IMR-90 (cell line): ENCODE results near the gene MEX3B. TPM values are rescaled to one million over a fixed set of nuclear protein-coding genes. Genes with fewer than 3 reads are reported as not detected.
A peak's percentile ranks its signal among the peaks of the same experiment; 100 is the strongest.

Experiments
- ATAC-seq: fragments of 200-7000 bp; cut with Tn5 transposase; 2 replicates; pipeline ENCODE4 v1.9.1; 2020; ENCODE audit warnings: low read depth, mild to moderate bottlenecking, moderate library complexity
- BruUV-seq: library from RNA; stranded (reverse); fragments of 400-500 nt; replicated peaks from 2 replicates; lab custom pipeline; 2021; lab: Mats Ljungman, UMichigan
- CTCF ChIA-PET: fragments of 300-600 bp; formaldehyde crosslinking; extraction: SDS; loops from one replicate; lab custom pipeline; 2021; ENCODE audit warnings: antibody characterized with exemption; lab: Yijun Ruan, JAX
- POLR2A ChIA-PET: fragments of 300-600 bp; sonication (Branson Sonifier 250); formaldehyde crosslinking; loops from one replicate; lab custom pipeline; 2022; ENCODE audit warnings: antibody characterized with exemption; ENCODE audit not compliant: unreplicated experiment; lab: Charles Lee
- DNase-seq: peaks from one replicate; pipeline ENCODE4 v3.0.0; 2013
- H2AFZ ChIP-seq: replicated peaks from 2 replicates; pipeline ENCODE3; 2013; ENCODE audit warnings: low read length, mild to moderate bottlenecking; ENCODE audit not compliant: poor library complexity
- H2AK5ac ChIP-seq: 2 replicates; pipeline ENCODE4 v1.6.1; 2013; ENCODE audit warnings: low read depth, low read length, inconsistent platforms
- H2AK9ac ChIP-seq: replicated peaks from 2 replicates; pipeline ENCODE3; 2013; ENCODE audit warnings: mild to moderate bottlenecking, low read depth, low read length, moderate library complexity; ENCODE audit not compliant: poor library complexity
- H2BK120ac ChIP-seq: 2 replicates; pipeline ENCODE4 v1.6.1; 2013; ENCODE audit warnings: low read depth, low read length, inconsistent platforms
- H2BK15ac ChIP-seq: 3 replicates; pipeline ENCODE4 v1.6.1; 2013; ENCODE audit warnings: low read depth, low read length, inconsistent platforms
- H2BK20ac ChIP-seq: 2 replicates; pipeline ENCODE4 v1.6.1; 2013; ENCODE audit warnings: low read depth, mild to moderate bottlenecking, inconsistent platforms, low read length, moderate library complexity
- H2BK5ac ChIP-seq: 2 replicates; pipeline ENCODE4 v1.6.1; 2013; ENCODE audit warnings: mild to moderate bottlenecking, low read depth, low read length, inconsistent platforms; ENCODE audit not compliant: poor library complexity, severe bottlenecking
- H3K14ac ChIP-seq: replicated peaks from 2 replicates; pipeline ENCODE4 v1.6.1; 2013; ENCODE audit warnings: low read depth, low read length, inconsistent platforms
- H3K18ac ChIP-seq: 2 replicates; pipeline ENCODE4 v1.6.1; 2013; ENCODE audit warnings: low read depth, low read length, control low read depth
- H3K23ac ChIP-seq: 2 replicates; pipeline ENCODE4 v1.6.1; 2013; ENCODE audit warnings: low read depth, low read length, inconsistent platforms
- H3K27ac ChIP-seq: 2 replicates; pipeline ENCODE4 v1.5.1; 2013; ENCODE audit warnings: mild to moderate bottlenecking, control low read depth, low read length; ENCODE audit not compliant: insufficient read depth
- H3K27me3 ChIP-seq: 2 replicates; pipeline ENCODE4 v1.6.1; 2013; ENCODE audit warnings: low read length; ENCODE audit not compliant: control insufficient read depth, insufficient read depth
- H3K36me3 ChIP-seq: 2 replicates; pipeline ENCODE4 v1.6.1; 2013; ENCODE audit warnings: low read length, mixed read lengths; ENCODE audit not compliant: control insufficient read depth, insufficient read depth
- H3K4ac ChIP-seq: 2 replicates; pipeline ENCODE4 v1.6.1; 2013; ENCODE audit warnings: low read depth, low read length, inconsistent platforms
- H3K4me1 ChIP-seq: 2 replicates; pipeline ENCODE4 v1.6.1; 2013; ENCODE audit warnings: low read length, mixed read lengths; ENCODE audit not compliant: control insufficient read depth, insufficient read depth
- H3K4me2 ChIP-seq: 2 replicates; pipeline ENCODE4 v1.6.1; 2013; ENCODE audit warnings: low read depth, mild to moderate bottlenecking, control low read depth, low read length, moderate library complexity
- H3K4me3 ChIP-seq: 2 replicates; pipeline ENCODE4 v1.5.1; 2013; ENCODE audit warnings: low read depth, mild to moderate bottlenecking, control low read depth, low read length, moderate library complexity; ENCODE audit not compliant: insufficient read depth
- H3K56ac ChIP-seq: 2 replicates; pipeline ENCODE4 v1.6.1; 2013; ENCODE audit warnings: low read length, inconsistent platforms; ENCODE audit not compliant: insufficient read depth; ENCODE audit errors: extremely low read depth
- H3K79me1 ChIP-seq, 2 experiments: 2 replicates each; pipeline ENCODE4 v1.6.1; 2013; ENCODE audit warnings: low read length in 2 of 2, inconsistent platforms in 1 of 2, low read depth in 1 of 2
- H3K9ac ChIP-seq: 2 replicates; pipeline ENCODE4 v1.6.1; 2013; ENCODE audit warnings: low read depth, low read length, control low read depth
- H3K9me1 ChIP-seq: 2 replicates; pipeline ENCODE4 v1.6.1; 2013; ENCODE audit warnings: low read length, inconsistent platforms; ENCODE audit not compliant: insufficient read depth
- H3K9me3 ChIP-seq: 2 replicates; pipeline ENCODE4 v1.6.1; 2013; ENCODE audit warnings: low read length; ENCODE audit not compliant: control insufficient read depth, insufficient read depth
- H4K20me1 ChIP-seq: 2 replicates; pipeline ENCODE4 v1.6.1; 2013; ENCODE audit warnings: low read length, inconsistent platforms; ENCODE audit not compliant: insufficient read depth
- H4K5ac ChIP-seq: 2 replicates; pipeline ENCODE4 v1.6.1; 2013; ENCODE audit warnings: mild to moderate bottlenecking, low read depth, low read length, control low read depth
- H4K8ac ChIP-seq, 2 experiments: 2 replicates each; pipeline ENCODE4 v1.6.1; 2013; ENCODE audit warnings: low read depth in 2 of 2, low read length in 2 of 2, control low read depth in 1 of 2, inconsistent platforms in 1 of 2
- H4K91ac ChIP-seq: 2 replicates; pipeline ENCODE4 v1.6.1; 2013; ENCODE audit warnings: low read depth, low read length, inconsistent platforms; ENCODE audit not compliant: insufficient read depth
- BHLHE40 ChIP-seq: fragments of 150-350 bp; IDR thresholded peaks from 2 replicates; pipeline ENCODE4 v1.6.1; 2016; ENCODE audit warnings: mild to moderate bottlenecking, low read depth, low read length
- CEBPB ChIP-seq: IDR thresholded peaks from 2 replicates; pipeline ENCODE4 v1.6.1; 2012; ENCODE audit warnings: low read depth, low read length, improper control_type of control experiment
- CHD1 ChIP-seq: IDR thresholded peaks from 2 replicates; pipeline ENCODE4 v1.6.1; 2012; ENCODE audit warnings: low read depth, low read length, improper control_type of control experiment
- CTCF ChIP-seq: conservative IDR thresholded peaks from 2 replicates; pipeline ENCODE4 v1.5.1; 2012; ENCODE audit warnings: mild to moderate bottlenecking, low read depth, low read length, improper control_type of control experiment
- ELK1 ChIP-seq: fragments of 150-350 bp; IDR thresholded peaks from 2 replicates; pipeline ENCODE4 v1.6.1; 2016; ENCODE audit warnings: low read depth, mild to moderate bottlenecking, low read length, moderate library complexity, borderline replicate concordance
- FOS ChIP-seq: fragments of 150-350 bp; IDR thresholded peaks from 2 replicates; pipeline ENCODE4 v1.6.1; 2016; ENCODE audit warnings: low read depth, low read length
- MAFK ChIP-seq: IDR thresholded peaks from 2 replicates; pipeline ENCODE4 v1.6.1; 2012; ENCODE audit warnings: low read depth, low read length, improper control_type of control experiment
- MXI1 ChIP-seq: IDR thresholded peaks from 2 replicates; pipeline ENCODE4 v1.6.1; 2012; ENCODE audit warnings: low read depth, mild to moderate bottlenecking, low read length, moderate library complexity, borderline replicate concordance
- NFE2L2 ChIP-seq: fragments of 150-350 bp; IDR thresholded peaks from 2 replicates; pipeline ENCODE4 v1.6.1; 2016; ENCODE audit warnings: low read depth, mild to moderate bottlenecking, low read length
- POLR2A ChIP-seq: IDR thresholded peaks from 2 replicates; pipeline ENCODE4 v1.6.1; 2012; ENCODE audit warnings: mild to moderate bottlenecking, low read depth, low read length
- RAD21 ChIP-seq: IDR thresholded peaks from 2 replicates; pipeline ENCODE4 v1.6.1; 2012; ENCODE audit warnings: low read length, improper control_type of control experiment
- SMC3 ChIP-seq: fragments of 150-350 bp; IDR thresholded peaks from 2 replicates; pipeline ENCODE4 v1.6.1; 2016; ENCODE audit warnings: low read depth, mild to moderate bottlenecking, antibody characterized with exemption, low read length, moderate library complexity
- WGBS, 2 experiments: methylation state at CpG; one replicate each; pipeline versions ENCODE4 v1.1.5 to v1.1.7; 2013; ENCODE audit warnings: missing lambda C conversion rate in 2 of 2; ENCODE audit not compliant: insufficient read length in 1 of 2; ENCODE audit errors: extremely low coverage in 2 of 2; 5-methylcytosine and 5-hydroxymethylcytosine counted together
- dilution Hi-C: fragments of 300-500 bp; cut with HindIII; formaldehyde crosslinking; loops from one replicate; pipeline ENCODE4 v1.14.3; 2018; ENCODE audit warnings: low sequenced_read_pairs; ENCODE audit not compliant: unreplicated experiment
- in situ Hi-C: fragments of 300-500 bp; cut with MboI; formaldehyde crosslinking; loops from 3 replicates; pipeline ENCODE4 v1.14.3; 2019; ENCODE audit warnings: low sequenced_read_pairs, inconsistent platforms, mixed read lengths
- intact Hi-C: fragments of 100-400 bp; cut with micrococcal nuclease; formaldehyde crosslinking; loops from 2 replicates; pipeline ENCODE4 v1.10.0; 2022
- polyA plus RNA-seq, 3 experiments: library from polyadenylated mRNA; depleted of rRNA; stranded (reverse); fragments of >200 nt; gene quantifications; 2 replicates each; pipeline ENCODE4 v1.2.3, GENCODE V29; 2012; ENCODE audit warnings: low replicate concordance in 1 of 3
- total RNA-seq: library from RNA; depleted of rRNA; stranded (reverse); fragments of >200 nt; gene quantifications from 2 replicates; pipeline ENCODE4 v1.2.3, GENCODE V29; 2012

The MEX3B gene
- total and polyA plus RNA-seq, 2 of the 4 experiments (the other 2 are of a cell fraction) = 3.6 to 12.9 TPM

- dilution Hi-C loops = no loop called here
- intact Hi-C loops = loop anchor here (2.0 to 10.0 kb wide), 3 partner anchors 57 to 221 kb away; no protein-coding TSS in a partner anchor
- peak overlapping the region; percentile 93 for H2AK9ac ChIP-seq
- peaks cover 6 to 32% of the 10 kb centered on the region in 2 experiments; a peak in 3 of 4 replicates for H3K79me1 ChIP-seq
- H4K8ac ChIP-seq = peak overlapping the region; percentile 6 to 54; a peak in 1 of 4 replicates
- peak overlapping the region; percentile 41 for H4K5ac ChIP-seq
- peaks cover 5% of the 10 kb centered on the region; the same call in 1 of the 2 replicates for H3K9me1 ChIP-seq
- in situ Hi-C loops = loop anchor here (10.0 kb wide), 2 partner anchors 151 to 571 kb away; no protein-coding TSS in a partner anchor
- peaks cover 6% of the 10 kb centered on the region for H3K4me1 ChIP-seq
- no peaks in the 10 kb centered on the region for H3K27me3 ChIP-seq
- H2BK15ac ChIP-seq = peak overlapping the region; percentile 15; the same call in 1 of the 3 replicates
- H2BK120ac ChIP-seq = peak overlapping the region; percentile 64
- peak overlapping the region; percentile 81 for H3K14ac ChIP-seq
- H4K20me1 ChIP-seq = peaks cover 36% of the 10 kb centered on the region
- DNase-seq (peak; percentile 54), ATAC-seq (peak; percentile 5)
- peak overlapping the region; percentile 88 for H4K91ac ChIP-seq
- no peaks in the 10 kb centered on the region for H3K9me3 ChIP-seq
- peaks cover 14% of the 10 kb centered on the region; the same call in 1 of the 2 replicates for H3K36me3 ChIP-seq
- H2AK5ac ChIP-seq = peak overlapping the region; percentile 85
- peak overlapping the region; percentile 91 for H2AFZ ChIP-seq
- BruUV-seq = no TSS peak
- peak overlapping the region; percentile 92 for H3K9ac ChIP-seq
- H3K4me3 ChIP-seq = peak overlapping the region; percentile 92
- H3K4ac ChIP-seq = peak overlapping the region; percentile 90
- peak overlapping the region; percentile 86 for H3K23ac ChIP-seq
- WGBS, 2 experiments = 0% methylated on average over 22 of the region's 71 CpGs; no CpG with 5 or more reads in 1 of the 2 experiments
- peak overlapping the region; percentile 90 for H3K27ac ChIP-seq
- no peak overlapping the region for H2BK20ac ChIP-seq
- H2BK5ac ChIP-seq = peak overlapping the region; percentile 86
- H3K18ac ChIP-seq = peak overlapping the region; percentile 83
- peak overlapping the region; percentile 18; the same call in 1 of the 2 replicates for H3K4me2 ChIP-seq
- CTCF ChIA-PET = no interaction called here
- H3K56ac ChIP-seq = peak overlapping the region; percentile 83
- POLR2A ChIA-PET = no interaction called here
- 0 out of 2 replicates have a peak, but pooled peaks have one; percentile 8 for TF ChIP-seq BHLHE40
- TF ChIP-seq CEBPB = no peak
- TF ChIP-seq ELK1 = no peak
- TF ChIP-seq CTCF = no peak
- TF ChIP-seq CHD1 = no peak
- TF ChIP-seq MXI1 = peak; percentile 25
- no peak for TF ChIP-seq NFE2L2
- TF ChIP-seq RAD21 = no peak; the same call in 1 of the 2 replicates
- no peak for TF ChIP-seq SMC3
- TF ChIP-seq MAFK = no peak
- peak; percentile 8; the same call in 1 of the 2 replicates for TF ChIP-seq POLR2A
- TF ChIP-seq FOS = no peak
These were observed 483 bp downstream of the MEX3B start for GRCh38 chr15:82045179-82045891.
